GM12864 (cell line): ENCODE measurements around the gene AHI1.
"Not testable (repeated sequence)": the region's sequence is repeated elsewhere in the genome, so short reads cannot be mapped to it uniquely, and the experiment has no call there.

Experiments used
- DNase-seq: peaks from one replicate; pipeline ENCODE4 v3.0.0-alpha.2; 2011; ENCODE audit warnings: low read depth
- H3K4me3 ChIP-seq: 2 replicates; pipeline ENCODE4 v1.5.1; 2011; ENCODE audit warnings: mild to moderate bottlenecking, low read depth, low read length, control low read depth
- TF ChIP-seq, protein P1 (sequence below): IDR thresholded peaks from 2 replicates; pipeline ENCODE4 v1.5.1; 2011; ENCODE audit warnings: low read depth, mild to moderate bottlenecking, moderate library complexity, low read length, control low read depth, inconsistent platforms; ENCODE audit errors: missing control alignments

The AHI1 gene

DNA sequence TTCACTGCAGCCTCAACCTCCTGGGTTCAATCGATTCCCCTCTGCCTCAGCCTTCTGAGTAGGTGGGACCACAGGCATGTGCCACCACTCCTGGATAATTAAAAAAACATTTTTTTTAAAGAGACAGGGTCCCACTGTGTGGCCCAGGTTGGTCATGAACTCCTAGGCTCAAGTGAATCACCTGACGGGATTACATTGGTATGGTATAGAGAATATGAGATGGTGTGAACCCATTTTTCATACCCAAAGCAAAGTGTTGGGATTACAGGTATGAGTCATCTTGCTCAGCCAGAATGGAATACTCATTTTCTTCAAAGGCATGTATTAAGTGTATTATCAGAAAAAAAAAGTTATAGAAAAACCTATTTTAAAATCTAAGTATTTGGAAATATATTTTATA, 114.2 kb downstream of the AHI1 start:
- TF ChIP-seq, protein P1, sequence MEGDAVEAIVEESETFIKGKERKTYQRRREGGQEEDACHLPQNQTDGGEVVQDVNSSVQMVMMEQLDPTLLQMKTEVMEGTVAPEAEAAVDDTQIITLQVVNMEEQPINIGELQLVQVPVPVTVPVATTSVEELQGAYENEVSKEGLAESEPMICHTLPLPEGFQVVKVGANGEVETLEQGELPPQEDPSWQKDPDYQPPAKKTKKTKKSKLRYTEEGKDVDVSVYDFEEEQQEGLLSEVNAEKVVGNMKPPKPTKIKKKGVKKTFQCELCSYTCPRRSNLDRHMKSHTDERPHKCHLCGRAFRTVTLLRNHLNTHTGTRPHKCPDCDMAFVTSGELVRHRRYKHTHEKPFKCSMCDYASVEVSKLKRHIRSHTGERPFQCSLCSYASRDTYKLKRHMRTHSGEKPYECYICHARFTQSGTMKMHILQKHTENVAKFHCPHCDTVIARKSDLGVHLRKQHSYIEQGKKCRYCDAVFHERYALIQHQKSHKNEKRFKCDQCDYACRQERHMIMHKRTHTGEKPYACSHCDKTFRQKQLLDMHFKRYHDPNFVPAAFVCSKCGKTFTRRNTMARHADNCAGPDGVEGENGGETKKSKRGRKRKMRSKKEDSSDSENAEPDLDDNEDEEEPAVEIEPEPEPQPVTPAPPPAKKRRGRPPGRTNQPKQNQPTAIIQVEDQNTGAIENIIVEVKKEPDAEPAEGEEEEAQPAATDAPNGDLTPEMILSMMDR = no peak

GRCh38 chr6:135382182-135382628, 115.3 kb downstream of the AHI1 start:
- TF ChIP-seq, protein P1 = no peak
- DNase-seq = peak; percentile 18
- H3K4me3 ChIP-seq = no peak overlapping the region

More for the DNA sequence above, 114.2 kb downstream of the AHI1 start:
- DNase-seq = no peak
- H3K4me3 ChIP-seq = no peak overlapping the region

DNA sequence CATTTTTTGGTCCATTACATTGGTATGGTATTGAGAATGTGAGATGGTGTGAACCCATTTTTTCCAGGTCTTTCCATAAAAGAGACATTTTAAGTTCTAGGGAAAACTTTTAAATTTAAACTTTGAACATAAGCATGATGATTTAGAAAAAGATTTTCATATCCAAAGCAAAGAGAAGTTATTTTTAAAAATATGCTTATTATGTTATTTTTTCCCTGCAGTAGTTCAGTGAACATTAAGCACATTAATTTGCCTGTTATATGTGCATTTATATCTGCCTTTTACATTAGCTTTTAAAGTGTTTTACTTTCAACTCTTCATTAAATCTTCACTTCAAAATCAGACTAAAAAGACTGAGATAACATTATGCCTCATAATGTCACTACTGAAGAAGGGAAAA, 116.7 kb downstream of the AHI1 start:
- no peak overlapping the region for H3K4me3 ChIP-seq
- DNase-seq = no peak
- TF ChIP-seq, protein P1 = no peak

DNA sequence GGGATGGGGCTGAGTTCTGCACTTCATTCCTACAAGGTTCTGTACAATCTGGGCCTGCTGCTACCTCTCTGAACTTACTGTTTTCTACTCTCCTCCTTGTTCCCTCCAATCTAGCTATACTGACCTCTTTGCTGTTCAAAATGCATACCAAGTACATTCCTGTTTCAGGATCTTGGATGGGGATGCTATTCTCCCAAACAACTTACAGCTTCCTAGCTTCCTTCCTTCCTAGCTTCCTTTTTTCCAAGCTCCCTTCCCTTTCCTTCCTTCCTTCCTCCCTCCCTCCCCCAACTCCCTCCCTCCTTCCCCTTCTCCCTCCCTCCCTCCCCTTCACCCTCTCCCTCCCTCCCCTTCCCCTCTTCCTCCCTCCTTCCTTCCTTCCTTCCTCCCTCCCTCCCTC, 117.9 kb downstream of the AHI1 start:
- no peak for DNase-seq
- TF ChIP-seq, protein P1 = no peak
- H3K4me3 ChIP-seq = no peak overlapping the region

- no peak for DNase-seq
- H3K4me3 ChIP-seq = no peak overlapping the region
- TF ChIP-seq, protein P1 = no peak
These were observed 124.8 kb downstream of the AHI1 start for GRCh38 chr6:135372758-135373157.

DNA sequence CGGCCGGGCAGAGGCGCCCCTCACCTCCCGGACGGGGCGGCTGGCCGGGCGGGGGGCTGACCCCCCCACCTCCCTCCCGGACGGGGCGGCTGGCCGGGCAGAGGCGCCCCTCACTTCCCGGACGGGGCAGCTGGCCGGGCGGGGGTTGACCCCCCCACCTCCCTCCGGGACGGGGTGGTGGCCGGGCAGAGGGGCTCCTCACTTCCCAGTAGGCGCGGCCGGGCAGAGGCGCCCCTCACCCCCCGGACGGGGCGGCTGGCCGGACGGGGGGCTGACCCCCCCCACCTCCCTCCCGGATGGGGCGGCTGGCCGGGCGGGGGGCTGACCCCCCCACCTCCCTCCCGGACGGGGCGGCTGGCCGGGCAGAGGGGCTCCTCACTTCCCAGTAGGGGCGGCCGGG, 133.9 kb downstream of the AHI1 start:
- DNase-seq = not testable (repeated sequence)

DNA sequence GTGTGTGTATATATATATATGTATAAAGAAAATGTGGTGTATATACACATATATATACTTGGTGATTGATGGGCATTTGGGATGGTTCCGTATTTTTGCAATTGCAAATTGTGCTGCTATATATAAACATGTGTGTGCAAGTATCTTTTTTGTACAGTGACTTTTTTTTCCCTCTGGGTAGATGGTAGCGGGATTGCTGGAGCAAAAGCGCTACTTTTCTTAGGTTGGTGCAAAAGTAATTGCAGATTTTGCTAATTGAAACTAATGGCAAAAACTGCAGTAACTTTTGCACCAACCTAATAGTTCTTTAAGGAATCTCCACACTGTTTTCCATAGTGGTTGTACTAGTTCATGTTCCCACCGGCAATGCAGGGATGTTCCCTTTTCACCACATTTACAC, 135.4 kb downstream of the AHI1 start:
- H3K4me3 ChIP-seq = no peak overlapping the region
- TF ChIP-seq, protein P1 = no peak
- DNase-seq = no peak

More for the DNA sequence above, 133.9 kb downstream of the AHI1 start:
- H3K4me3 ChIP-seq = not testable (repeated sequence)
